GM18508 (cell line): ENCODE results near the gene CAP1.

Experiments used
- ATAC-seq: cut with Tn5 transposase; IDR thresholded peaks from one replicate; pipeline ENCODE4 v1.9.1; 2021; ENCODE audit warnings: moderate number of reproducible peaks; ENCODE audit not compliant: insufficient read depth, unreplicated experiment

Gene CAP1

GRCh38 chr1:40092706-40093639 is 52.4 kb downstream of the CAP1 start:
- ATAC-seq = no peak

GRCh38 chr1:40094466-40095110 is 54.1 kb downstream of the CAP1 start:
- ATAC-seq = no peak

GRCh38 chr1:40095806-40096205 is 55.3 kb downstream of the CAP1 start:
- ATAC-seq = no peak

- no peak for ATAC-seq
Measured at GRCh38 chr1:40096646-40096976, 56.1 kb downstream of the CAP1 start.

GRCh38 chr1:40096977-40097782 is 56.7 kb downstream of the CAP1 start, which contains the start of gene PPT1:
PPT1 (minus strand) TSS chr1:40097252; CDS start chr1:40097238, 14 bp downstream.
- no peak for ATAC-seq

- ATAC-seq = no peak
Measured at GRCh38 chr1:40102038-40102437, 61.5 kb downstream of the CAP1 start.

GRCh38 chr1:40102896-40103295 is 62.4 kb downstream of the CAP1 start:
- ATAC-seq = no peak

GRCh38 chr1:40105028-40105427 is 64.5 kb downstream of the CAP1 start:
- ATAC-seq = no peak

- ATAC-seq = no peak
Measured at GRCh38 chr1:40107290-40107959, 66.9 kb downstream of the CAP1 start.

- ATAC-seq = no peak
Measured at GRCh38 chr1:40110389-40110788, 69.9 kb downstream of the CAP1 start.

- ATAC-seq = no peak
Measured at GRCh38 chr1:40114400-40114799, 73.9 kb downstream of the CAP1 start.

GRCh38 chr1:40120128-40120527 is 79.6 kb downstream of the CAP1 start:
- no peak for ATAC-seq
